H9 (cell line): Measurements from ENCODE around the gene TPGS2. TPM values are rescaled to one million over a fixed set of nuclear protein-coding genes. Genes with fewer than 3 reads are reported as not detected.

Source experiments
- DNase-seq: peaks from one replicate; pipeline ENCODE4 v3.0.0-alpha.2; 2017
- H2AFZ ChIP-seq: one replicate; pipeline ENCODE4 v1.6.1; 2013; ENCODE audit warnings: mild to moderate bottlenecking, low read length, control low read depth, moderate library complexity
- H2AK5ac ChIP-seq: 2 replicates; pipeline ENCODE4 v1.6.1; 2013; ENCODE audit warnings: low read length, control low read depth, mixed read lengths; ENCODE audit not compliant: insufficient read length
- H2BK120ac ChIP-seq: one replicate; pipeline ENCODE4 v1.6.1; 2013; ENCODE audit warnings: low read depth, mild to moderate bottlenecking, low read length, control low read depth, inconsistent platforms; ENCODE audit not compliant: poor library complexity, severe bottlenecking
- H2BK12ac ChIP-seq: 2 replicates; pipeline ENCODE4 v1.6.1; 2013; ENCODE audit warnings: low read length, control low read depth, mixed read lengths, low read depth; ENCODE audit not compliant: insufficient read length
- H2BK15ac ChIP-seq: 2 replicates; pipeline ENCODE4 v1.6.1; 2013; ENCODE audit warnings: low read depth, low read length, control low read depth
- H2BK20ac ChIP-seq: one replicate; pipeline ENCODE4 v1.6.1; 2013; ENCODE audit warnings: low read depth, mild to moderate bottlenecking, low read length, control low read depth, inconsistent platforms; ENCODE audit not compliant: poor library complexity, severe bottlenecking
- H2BK5ac ChIP-seq: 2 replicates; pipeline ENCODE4 v1.6.1; 2013; ENCODE audit warnings: low read length, control low read depth, mixed read lengths; ENCODE audit not compliant: insufficient read length
- H3K14ac ChIP-seq: 2 replicates; pipeline ENCODE4 v1.6.1; 2013; ENCODE audit warnings: low read length, control low read depth; ENCODE audit not compliant: insufficient read depth
- H3K18ac ChIP-seq: 2 replicates; pipeline ENCODE4 v1.6.1; 2013; ENCODE audit warnings: low read depth, mild to moderate bottlenecking, mixed read lengths, low read length, control low read depth; ENCODE audit not compliant: insufficient read length
- H3K23ac ChIP-seq: 2 replicates; pipeline ENCODE4 v1.6.1; 2013; ENCODE audit warnings: low read length, control low read depth, mixed read lengths, low read depth; ENCODE audit not compliant: insufficient read length
- H3K23me2 ChIP-seq: 2 replicates; pipeline ENCODE4 v1.6.1; 2013; ENCODE audit warnings: low read depth, mild to moderate bottlenecking, mixed read lengths, low read length, control low read depth; ENCODE audit not compliant: insufficient read length, poor library complexity, severe bottlenecking
- H3K27ac ChIP-seq: 2 replicates; pipeline ENCODE4 v1.5.1; 2013; ENCODE audit warnings: low read length, control low read depth, mixed read lengths, low read depth; ENCODE audit not compliant: insufficient read length
- H3K27me3 ChIP-seq: 2 replicates; pipeline ENCODE4 v1.6.1; 2013; ENCODE audit warnings: low read length, control low read depth, inconsistent platforms; ENCODE audit not compliant: insufficient read depth
- H3K4ac ChIP-seq: 2 replicates; pipeline ENCODE4 v1.6.1; 2013; ENCODE audit warnings: low read depth, mild to moderate bottlenecking, control low read depth, inconsistent platforms, low read length, moderate library complexity
- H3K4me1 ChIP-seq: 2 replicates; pipeline ENCODE4 v1.6.1; 2013; ENCODE audit warnings: low read length, control low read depth, inconsistent platforms; ENCODE audit not compliant: insufficient read depth
- H3K4me2 ChIP-seq: 2 replicates; pipeline ENCODE4 v1.6.1; 2013; ENCODE audit warnings: low read length, control low read depth, mixed read lengths; ENCODE audit not compliant: insufficient read length, insufficient read depth
- H3K56ac ChIP-seq: 2 replicates; pipeline ENCODE4 v1.6.1; 2013; ENCODE audit warnings: low read depth, mild to moderate bottlenecking, mixed read lengths, low read length, control low read depth; ENCODE audit not compliant: insufficient read length
- H3K79me1 ChIP-seq: 2 replicates; pipeline ENCODE4 v1.6.1; 2013; ENCODE audit warnings: low read depth, mild to moderate bottlenecking, moderate library complexity, low read length, control low read depth, inconsistent platforms; ENCODE audit not compliant: insufficient read depth, poor library complexity, severe bottlenecking
- H3K79me2 ChIP-seq: 2 replicates; pipeline ENCODE4 v1.6.1; 2013; ENCODE audit warnings: low read length, control low read depth, inconsistent platforms; ENCODE audit not compliant: insufficient read depth
- H3K9ac ChIP-seq: 2 replicates; pipeline ENCODE4 v1.6.1; 2013; ENCODE audit warnings: low read length, control low read depth, mixed read lengths; ENCODE audit not compliant: insufficient read length; ENCODE audit errors: extremely low read depth
- H3K9me3 ChIP-seq: one replicate; pipeline ENCODE4 v1.6.1; 2013; ENCODE audit warnings: low read depth, low read length, inconsistent platforms; ENCODE audit not compliant: control insufficient read depth
- H3T11ph ChIP-seq: one replicate; pipeline ENCODE4 v1.6.1; 2013; ENCODE audit warnings: mild to moderate bottlenecking, low read length, control low read depth, inconsistent platforms
- H4K20me1 ChIP-seq: one replicate; pipeline ENCODE4 v1.6.1; 2013; ENCODE audit not compliant: control insufficient read depth, insufficient read length, insufficient read depth
- H4K5ac ChIP-seq: 2 replicates; pipeline ENCODE4 v1.6.1; 2013; ENCODE audit warnings: low read depth, mild to moderate bottlenecking, mixed read lengths, low read length, control low read depth; ENCODE audit not compliant: insufficient read length
- H4K8ac ChIP-seq: replicated peaks from 2 replicates; pipeline ENCODE4 v1.6.1; 2013; ENCODE audit warnings: low read length, control low read depth, mixed read lengths, low read depth; ENCODE audit not compliant: insufficient read length
- H4K91ac ChIP-seq: 2 replicates; pipeline ENCODE4 v1.6.1; 2013; ENCODE audit warnings: low read depth, mild to moderate bottlenecking, moderate library complexity, mixed read lengths, low read length, control low read depth; ENCODE audit not compliant: insufficient read length
- H3K27ac Mint-ChIP-seq, 3 experiments: 2 replicates in 2 of 3; 3 replicates in 1 of 3; pipeline ENCODE4 v1.8.0; 2020 to 2021; ENCODE audit warnings: mixed read lengths in 3 of 3, mild to moderate bottlenecking in 1 of 3, moderate library complexity in 1 of 3
- H3K27me3 Mint-ChIP-seq: 2 replicates; pipeline ENCODE4 v1.8.0; 2021; ENCODE audit warnings: low read depth, mild to moderate bottlenecking, moderate library complexity, mixed read lengths
- H3K36me3 Mint-ChIP-seq, 3 experiments: 2 replicates in 2 of 3; 3 replicates in 1 of 3; pipeline ENCODE4 v1.8.0; 2020 to 2021; ENCODE audit warnings: low read depth in 3 of 3, mixed read lengths in 3 of 3; ENCODE audit not compliant: insufficient read depth in 1 of 3
- H3K4me1 Mint-ChIP-seq, 2 experiments: 2 replicates each; pipeline ENCODE4 v1.8.0; 2020; ENCODE audit warnings: mixed read lengths in 2 of 2
- H3K4me3 Mint-ChIP-seq, 2 experiments: 2 replicates in 1 of 2; 3 replicates in 1 of 2; pipeline ENCODE4 v1.8.0; 2020 to 2021; ENCODE audit warnings: mild to moderate bottlenecking in 2 of 2, mixed read lengths in 2 of 2, moderate library complexity in 1 of 2
- H3K9me3 Mint-ChIP-seq, 2 experiments: 2 replicates in 1 of 2; 3 replicates in 1 of 2; pipeline ENCODE4 v1.8.0; 2020; ENCODE audit warnings: mild to moderate bottlenecking in 2 of 2, mixed read lengths in 2 of 2, moderate library complexity in 1 of 2
- WGBS: extraction: QIAGEN DNeasy Blood & Tissue Kit; methylation state at CpG from one replicate; pipeline ENCODE4 v1.1.7; 2013; ENCODE audit warnings: missing lambda C conversion rate, low lambda C conversion rate, mixed read lengths; ENCODE audit not compliant: insufficient read length; ENCODE audit errors: extremely low coverage; 5-methylcytosine and 5-hydroxymethylcytosine counted together
- total RNA-seq: library from RNA; stranded (reverse); gene quantifications from 2 replicates; pipeline ENCODE4 v1.2.1, GENCODE V29; 2021
- TF ChIP-seq, protein P1 (sequence below): fragments of 200-600 bp; sonication (generic); conservative IDR thresholded peaks from 3 replicates; pipeline ENCODE4 v1.8.0; 2021; ENCODE audit warnings: antibody characterized with exemption, mild to moderate bottlenecking

Gene TPGS2
- total RNA-seq, 1 experiment from 2014 or later, result 147 TPM

DNA sequence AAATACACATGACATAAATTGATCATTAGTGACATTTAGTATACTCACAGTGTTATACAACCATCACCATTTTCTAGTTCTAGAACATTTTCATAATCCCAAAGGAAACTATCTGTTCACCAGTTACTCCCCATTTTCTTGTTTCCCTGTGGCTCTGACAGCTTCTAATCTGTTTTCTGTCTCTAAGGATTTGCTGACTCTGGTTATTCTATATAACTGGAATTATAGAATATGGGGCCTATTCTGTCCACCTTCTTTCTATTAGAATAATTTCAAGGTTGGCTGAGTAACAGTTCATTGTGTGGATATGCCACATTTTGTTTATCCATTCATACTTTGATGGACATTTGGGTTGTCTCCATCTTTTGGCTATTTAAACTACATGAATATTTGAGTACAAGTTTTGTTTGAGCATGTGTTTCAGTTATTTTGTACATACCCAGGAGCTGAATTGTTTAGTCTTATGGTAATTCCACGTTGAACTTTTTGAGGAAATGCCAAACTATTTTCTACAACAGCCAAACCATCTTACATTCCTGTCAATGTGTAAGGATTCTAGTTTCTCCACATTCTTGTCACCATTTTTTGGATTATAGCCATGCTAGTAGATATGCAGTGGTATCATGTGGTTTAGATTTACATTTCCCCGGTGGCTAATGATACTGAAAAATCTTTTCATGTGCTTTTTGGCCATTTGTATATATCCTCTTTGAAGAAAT, 20.6 kb upstream of the TPGS2 start:
- Histone ChIP-seq H2BK120ac (no peak overlapping the region), H3K14ac (no peak overlapping the region), H3T11ph (no peak overlapping the region), H4K20me1 (no peaks in the 10 kb centered on the region), H3K27ac (no peak overlapping the region), H3K4me2 (no peak overlapping the region), H3K4ac (no peak overlapping the region), H3K18ac (no peak overlapping the region), H4K5ac (no peak overlapping the region), H3K79me2 (no peaks in the 10 kb centered on the region), H2BK20ac (no peak overlapping the region), H2AK5ac (no peak overlapping the region), H3K4me1 (no peaks in the 10 kb centered on the region), H2AFZ (no peak overlapping the region), H3K9me3 (no peaks in the 10 kb centered on the region), H4K91ac (no peak overlapping the region), H3K56ac (no peak overlapping the region), H3K27me3 (no peaks in the 10 kb centered on the region), H3K23me2 (no peaks in the 10 kb centered on the region), H3K79me1 (no peaks in the 10 kb centered on the region), H2BK15ac (no peak overlapping the region), H3K9ac (no peak overlapping the region), H4K8ac (no peak overlapping the region), H3K23ac (no peak overlapping the region), H2BK5ac (no peak overlapping the region), H2BK12ac (no peak overlapping the region)
- no peak overlapping the region for H3K4me3 Mint-ChIP-seq
- peaks cover 11 to 21% (median 12%) of the 10 kb centered on the region in 3 experiments; a peak in 6 of 7 replicates for H3K36me3 Mint-ChIP-seq
- H3K27me3 Mint-ChIP-seq, result no peaks in the 10 kb centered on the region
- no peaks in the 10 kb centered on the region for H3K4me1 Mint-ChIP-seq
- no CpG with 5 or more reads among the region's 2 CpGs for WGBS
- no peak overlapping the region for H3K27ac Mint-ChIP-seq
- no peak for DNase-seq
- TF ChIP-seq, protein P1, sequence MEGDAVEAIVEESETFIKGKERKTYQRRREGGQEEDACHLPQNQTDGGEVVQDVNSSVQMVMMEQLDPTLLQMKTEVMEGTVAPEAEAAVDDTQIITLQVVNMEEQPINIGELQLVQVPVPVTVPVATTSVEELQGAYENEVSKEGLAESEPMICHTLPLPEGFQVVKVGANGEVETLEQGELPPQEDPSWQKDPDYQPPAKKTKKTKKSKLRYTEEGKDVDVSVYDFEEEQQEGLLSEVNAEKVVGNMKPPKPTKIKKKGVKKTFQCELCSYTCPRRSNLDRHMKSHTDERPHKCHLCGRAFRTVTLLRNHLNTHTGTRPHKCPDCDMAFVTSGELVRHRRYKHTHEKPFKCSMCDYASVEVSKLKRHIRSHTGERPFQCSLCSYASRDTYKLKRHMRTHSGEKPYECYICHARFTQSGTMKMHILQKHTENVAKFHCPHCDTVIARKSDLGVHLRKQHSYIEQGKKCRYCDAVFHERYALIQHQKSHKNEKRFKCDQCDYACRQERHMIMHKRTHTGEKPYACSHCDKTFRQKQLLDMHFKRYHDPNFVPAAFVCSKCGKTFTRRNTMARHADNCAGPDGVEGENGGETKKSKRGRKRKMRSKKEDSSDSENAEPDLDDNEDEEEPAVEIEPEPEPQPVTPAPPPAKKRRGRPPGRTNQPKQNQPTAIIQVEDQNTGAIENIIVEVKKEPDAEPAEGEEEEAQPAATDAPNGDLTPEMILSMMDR, result no peak
- peaks cover 3 to 7% of the 10 kb centered on the region in 2 experiments; a peak in 4 of 5 replicates for H3K9me3 Mint-ChIP-seq
